Measurements from ENCODE around the gene RAPGEF6.

DNA sequence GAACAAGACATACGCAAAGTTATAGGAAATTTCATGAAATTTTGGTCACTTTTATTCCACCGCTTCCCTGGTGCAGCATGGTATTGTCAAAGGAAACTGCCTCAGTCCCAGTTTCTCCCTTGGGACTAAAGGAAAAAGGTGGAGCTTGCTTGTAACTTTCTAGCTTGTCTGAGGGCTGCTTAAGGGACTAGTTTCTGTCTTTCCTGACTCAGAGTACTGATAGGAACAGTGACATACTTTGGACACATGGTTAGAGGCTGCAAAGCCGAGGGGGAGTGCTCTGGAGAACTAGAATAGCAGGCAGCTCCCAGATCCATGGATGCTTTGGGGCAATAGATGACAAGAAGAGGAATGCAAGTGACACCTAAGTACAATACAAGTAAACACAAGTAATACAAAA is 234.4 kb downstream of the RAPGEF6 start:
- TF ChIP-seq EZH2phosphoT487 (IDR thresholded peaks at IDR 0.05; ENCODE audit: borderline replicate concordance) = no peak
- TF ChIP-seq, protein P1, sequence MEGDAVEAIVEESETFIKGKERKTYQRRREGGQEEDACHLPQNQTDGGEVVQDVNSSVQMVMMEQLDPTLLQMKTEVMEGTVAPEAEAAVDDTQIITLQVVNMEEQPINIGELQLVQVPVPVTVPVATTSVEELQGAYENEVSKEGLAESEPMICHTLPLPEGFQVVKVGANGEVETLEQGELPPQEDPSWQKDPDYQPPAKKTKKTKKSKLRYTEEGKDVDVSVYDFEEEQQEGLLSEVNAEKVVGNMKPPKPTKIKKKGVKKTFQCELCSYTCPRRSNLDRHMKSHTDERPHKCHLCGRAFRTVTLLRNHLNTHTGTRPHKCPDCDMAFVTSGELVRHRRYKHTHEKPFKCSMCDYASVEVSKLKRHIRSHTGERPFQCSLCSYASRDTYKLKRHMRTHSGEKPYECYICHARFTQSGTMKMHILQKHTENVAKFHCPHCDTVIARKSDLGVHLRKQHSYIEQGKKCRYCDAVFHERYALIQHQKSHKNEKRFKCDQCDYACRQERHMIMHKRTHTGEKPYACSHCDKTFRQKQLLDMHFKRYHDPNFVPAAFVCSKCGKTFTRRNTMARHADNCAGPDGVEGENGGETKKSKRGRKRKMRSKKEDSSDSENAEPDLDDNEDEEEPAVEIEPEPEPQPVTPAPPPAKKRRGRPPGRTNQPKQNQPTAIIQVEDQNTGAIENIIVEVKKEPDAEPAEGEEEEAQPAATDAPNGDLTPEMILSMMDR (conservative IDR thresholded peaks at IDR 0.05; ENCODE audit: low read length) = no peak
